Stimulated activated CD4-positive, alpha-beta T cell treated with anti-CD3 and anti-CD28 coated beads, Interleukin-12 subunit alpha, Interleukin-12 subunit beta, amount 100 ng/mL, for 24 hours (primary cell): ENCODE results near the gene DDX56.
A peak's percentile ranks its signal among the peaks of the same experiment; 100 is the strongest.

Experiments used
- DNase-seq, 2 experiments: peaks; one replicate each; pipeline ENCODE4 v3.0.0-alpha.2; 2020; ENCODE audit warnings: low read depth in 2 of 2

The DDX56 gene

DNA sequence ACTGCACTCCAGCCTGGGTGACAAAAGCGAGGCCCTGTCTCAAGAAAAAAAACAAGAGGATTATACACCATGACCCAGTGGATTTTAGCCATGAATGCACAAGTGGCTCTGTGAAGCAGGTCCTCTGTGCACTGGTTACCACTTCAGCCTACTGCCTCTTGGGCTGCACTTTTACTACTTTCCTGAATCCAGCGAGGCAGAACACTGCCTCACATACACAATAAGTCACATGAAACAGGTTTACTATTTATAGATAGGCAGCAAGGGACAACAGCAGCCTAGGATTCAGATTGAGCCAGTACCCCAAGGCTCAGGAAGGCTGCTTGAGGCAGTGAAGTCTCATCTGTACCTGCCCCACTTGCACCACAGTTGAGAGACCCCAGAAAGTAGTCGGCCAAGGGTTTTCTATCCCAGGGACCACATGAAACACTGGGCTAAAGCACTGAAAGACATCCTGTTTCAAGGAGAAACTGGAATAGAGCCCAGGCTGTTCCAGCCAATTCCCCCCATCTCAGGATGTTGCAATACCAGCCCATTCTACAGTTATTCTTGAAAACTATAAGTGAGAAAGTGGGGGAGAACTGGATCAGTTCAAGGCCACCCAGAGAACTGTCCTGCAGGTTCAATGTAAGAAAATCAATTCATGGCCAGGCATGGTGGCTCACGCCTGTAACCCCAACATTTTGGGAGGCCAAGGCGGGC is 22.4 kb upstream of the DDX56 start:
- DNase-seq: no peak

DNA sequence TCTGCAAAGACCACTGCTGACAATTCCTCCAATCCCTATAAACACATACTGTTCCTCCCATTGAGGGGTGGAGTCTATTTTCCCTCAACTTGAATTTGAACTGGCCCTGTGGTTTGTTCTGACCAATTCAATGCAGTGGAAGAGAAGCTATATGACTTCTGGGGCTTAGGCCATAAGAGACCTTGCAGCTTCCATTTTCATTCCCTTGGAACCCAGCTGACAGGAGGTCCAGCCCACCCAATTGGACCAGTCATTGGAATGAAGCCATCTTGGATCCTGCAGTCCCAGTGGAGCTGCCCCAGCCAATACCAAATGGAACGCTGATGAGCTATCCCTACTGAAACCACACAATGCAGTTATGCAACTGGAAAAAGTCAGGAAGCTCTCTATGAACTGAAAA is 17.2 kb upstream of the DDX56 start:
- DNase-seq: no peak

DNA sequence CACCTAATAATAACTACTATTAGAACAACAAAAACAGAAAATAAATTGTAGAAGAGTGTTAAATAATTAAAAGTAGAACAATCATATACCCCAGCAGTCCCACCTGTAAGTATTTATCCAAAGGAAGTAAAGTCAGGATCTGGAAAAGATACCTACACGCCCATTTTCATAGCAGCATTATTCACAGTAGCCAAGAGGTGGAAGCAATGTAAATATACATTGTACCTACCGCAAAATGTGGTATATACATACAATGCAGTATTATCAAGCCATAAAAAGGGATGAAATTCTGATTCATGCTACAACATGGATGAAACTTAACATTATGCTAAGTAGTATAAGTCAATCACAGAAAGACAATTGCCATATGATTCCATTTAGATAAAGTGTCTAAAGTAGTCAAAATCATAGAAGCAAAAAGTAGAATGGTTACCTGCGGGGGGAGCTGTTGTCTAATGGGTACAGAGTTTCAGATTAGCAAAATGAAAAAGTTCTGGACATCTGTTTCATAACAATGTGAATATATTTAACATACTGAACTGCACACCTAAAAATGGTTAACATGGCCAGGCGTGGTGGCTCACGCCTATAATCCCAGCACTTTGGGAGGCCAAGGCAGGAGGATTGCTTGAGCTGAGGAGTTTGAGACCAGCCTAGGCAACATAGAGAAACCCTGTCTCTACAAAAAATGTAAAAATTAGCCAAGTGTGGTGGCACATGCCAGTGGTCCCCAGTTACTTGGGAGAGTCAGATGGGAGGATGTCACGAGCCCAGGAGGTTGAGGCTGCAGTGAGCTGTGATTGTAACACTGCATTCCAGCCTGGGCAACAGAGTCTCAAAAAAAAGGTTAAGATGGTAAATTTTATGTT is 14.4 kb upstream of the DDX56 start:
- no peak for DNase-seq

DNA sequence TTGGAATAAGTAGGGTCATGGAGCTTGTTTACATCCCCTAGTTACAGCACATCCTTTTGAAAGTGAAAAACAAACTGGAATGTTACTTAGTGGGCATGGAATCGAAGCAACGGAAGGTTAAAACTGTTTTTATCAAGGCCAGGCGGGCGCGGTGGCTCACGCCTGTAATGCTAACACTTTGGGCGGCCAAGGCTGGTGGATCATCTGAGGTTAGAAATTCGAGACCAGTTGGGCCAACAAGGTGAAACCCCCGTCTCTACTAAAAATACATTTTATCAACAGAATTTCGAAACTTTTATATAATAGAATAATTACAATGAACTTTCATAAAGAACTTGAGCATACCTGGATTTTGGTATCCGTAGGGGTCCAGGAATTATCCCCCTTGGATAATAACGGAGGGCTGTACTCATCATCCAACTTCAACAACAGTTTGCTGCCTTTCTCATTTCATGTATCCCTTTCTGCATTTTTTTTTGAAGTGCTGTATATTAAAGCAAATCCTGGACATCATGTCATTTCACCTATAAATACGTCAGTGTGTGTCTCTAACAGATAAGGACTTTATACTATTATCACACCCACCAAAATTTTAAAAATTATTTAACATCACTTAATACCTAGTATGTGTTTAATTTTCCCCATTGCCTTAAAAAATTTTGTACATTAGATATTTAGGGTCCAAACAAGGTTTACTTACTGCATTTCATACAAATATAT is 9.6 kb upstream of the DDX56 start:
- no peak for DNase-seq

DNA sequence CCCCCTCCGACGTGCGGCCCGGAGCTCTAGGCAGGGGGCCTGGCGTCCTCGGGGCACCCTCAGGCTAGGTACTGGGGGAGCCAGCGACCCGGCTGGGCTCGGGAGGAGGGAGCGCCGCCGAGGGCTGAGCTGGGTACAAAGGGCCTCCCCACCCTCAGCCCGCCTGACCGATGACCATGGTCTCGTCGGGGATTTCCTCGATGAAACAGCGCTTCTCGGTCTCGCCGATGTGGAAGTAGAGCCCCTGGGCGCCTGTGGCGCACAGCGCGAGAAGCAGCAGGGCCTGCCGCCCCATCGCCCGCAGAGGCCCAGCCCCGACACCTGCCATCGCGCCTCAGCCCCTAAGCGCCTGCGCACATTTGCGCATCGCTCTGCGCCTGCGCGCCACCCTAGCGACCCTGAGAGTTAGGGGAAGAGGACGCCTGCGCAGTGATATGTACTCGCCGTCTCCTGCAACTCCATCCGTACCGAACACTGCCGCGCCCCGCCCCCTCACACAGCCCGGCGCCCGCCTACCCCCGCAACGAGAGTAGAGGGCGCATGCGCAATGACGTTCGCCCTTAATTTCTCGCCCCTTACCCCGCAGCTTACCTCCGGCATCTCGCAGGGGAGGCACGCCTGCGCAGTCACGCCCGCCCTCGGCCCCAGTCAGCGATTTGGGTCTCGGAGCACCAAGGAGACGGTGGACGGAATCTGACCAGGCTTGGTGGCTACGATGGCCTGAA is 8.3 kb upstream of the DDX56 start, which contains the start of gene TMED4:
Gene TMED4, minus strand, starts transcription at position 353 of the 725 bp plus-strand sequence. Its CDS starts 25 bp downstream, at position 328.
- peak; percentile 100 for DNase-seq

DNA sequence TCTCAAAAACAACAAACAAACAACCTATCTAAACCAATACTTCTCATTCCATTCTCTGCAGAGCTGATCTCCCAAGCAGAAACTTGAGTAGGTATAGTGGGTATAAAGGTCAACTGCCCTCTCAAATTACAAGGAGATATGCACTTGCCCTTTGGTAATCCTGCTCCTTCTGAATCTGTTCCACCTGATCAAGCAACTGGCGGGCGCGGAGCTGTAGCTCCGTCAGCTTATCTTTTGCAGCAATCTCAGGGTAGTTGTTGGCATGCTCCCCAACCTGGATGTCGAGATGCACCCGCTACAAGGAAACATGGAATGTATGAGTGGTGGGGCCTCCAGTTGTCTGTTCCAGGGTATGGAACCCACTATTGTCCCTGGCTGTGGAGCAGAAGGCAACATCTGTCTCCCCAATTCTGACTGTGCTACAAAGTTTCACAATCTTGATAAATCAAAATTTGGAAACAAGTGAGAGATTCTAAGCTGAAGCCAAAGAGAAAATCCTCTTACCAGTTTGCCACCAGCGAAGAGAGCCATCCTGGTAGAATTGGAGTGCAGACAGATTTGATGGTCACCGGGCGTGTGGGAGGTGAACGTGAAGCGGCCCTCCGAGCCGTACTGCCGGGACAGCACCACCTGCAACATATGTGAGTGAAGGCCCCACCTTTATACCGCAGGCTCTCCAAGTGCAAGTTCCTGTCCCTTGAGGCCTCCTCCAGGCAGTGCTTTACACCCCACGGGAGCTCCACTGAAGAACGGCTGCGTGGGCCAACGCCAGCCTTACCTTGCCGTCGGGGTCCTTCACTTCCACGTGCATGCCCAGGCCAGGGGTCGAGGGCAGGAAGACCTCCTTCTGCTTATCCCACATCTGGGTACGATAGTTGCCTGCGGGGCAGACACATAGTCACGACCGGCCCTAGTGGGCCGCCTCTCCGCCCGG is 7.5 kb upstream of the DDX56 start:
- DNase-seq: peak in 1 of 2 experiments; percentile 22

DNA sequence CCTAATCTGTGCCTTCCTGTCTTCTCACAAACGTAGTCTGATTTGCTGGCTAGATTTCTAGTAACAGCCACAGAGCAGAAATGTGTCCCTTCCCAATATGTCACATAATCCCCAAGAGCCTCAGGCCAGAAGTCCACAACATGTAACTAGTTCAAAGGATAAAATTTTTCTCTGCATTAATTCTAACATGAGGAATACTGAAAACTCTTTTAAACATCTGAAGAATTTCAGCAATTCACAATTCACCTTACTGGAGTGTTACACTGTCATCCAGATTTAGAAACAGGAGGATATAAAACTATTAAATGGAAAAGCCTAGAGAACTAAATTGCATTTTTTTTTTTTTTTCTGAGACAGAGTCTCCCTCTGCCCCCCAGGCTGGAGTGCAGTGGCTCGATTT is 2.5 kb upstream of the DDX56 start:
- no peak for DNase-seq

DNA sequence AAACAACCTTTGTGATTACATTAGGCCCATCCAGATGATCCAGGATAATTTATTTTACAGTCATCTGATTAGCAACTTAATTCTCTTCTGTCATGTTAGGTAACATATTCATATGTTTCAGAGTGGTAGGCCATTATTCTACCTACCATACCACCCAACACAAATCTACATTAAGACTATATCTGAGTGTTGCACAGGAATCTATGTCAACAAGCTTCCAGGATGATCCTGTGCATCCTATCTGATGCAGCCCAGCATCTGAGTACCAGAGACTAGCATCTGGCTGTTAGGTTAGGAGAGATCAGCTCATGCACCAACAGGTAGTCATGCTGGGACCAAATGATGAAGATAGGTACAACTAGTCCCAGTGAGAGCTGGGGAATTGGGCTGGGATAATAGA is 1.3 kb upstream of the DDX56 start:
- no peak for DNase-seq

DNA sequence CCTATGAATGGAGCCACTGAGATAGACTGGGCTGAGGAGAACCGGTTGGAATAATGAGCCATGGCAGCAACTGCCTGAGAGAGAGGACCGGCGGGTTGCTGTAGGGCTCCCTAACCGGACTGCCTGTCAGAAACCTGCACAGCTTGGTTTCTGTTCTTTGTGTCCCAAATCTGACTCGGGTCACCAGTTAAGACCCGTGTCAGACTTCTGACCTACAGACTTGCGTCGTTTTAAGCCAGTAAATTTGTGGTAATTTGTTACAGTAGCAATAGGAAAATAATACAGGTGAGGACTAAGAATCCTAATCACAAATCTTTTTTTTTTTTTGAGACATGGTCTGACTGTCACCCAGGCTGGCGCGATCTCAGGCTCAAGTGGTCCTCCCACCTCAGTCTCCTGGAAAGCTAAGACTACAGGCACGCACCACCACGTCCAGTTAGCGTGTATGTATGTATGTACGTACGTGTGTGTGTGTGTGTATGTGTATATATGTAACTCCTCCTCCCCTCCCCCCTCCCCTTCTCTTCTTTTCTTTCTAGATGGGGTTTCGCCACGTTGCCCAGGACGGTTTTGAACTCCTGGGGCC is 672 bp upstream of the DDX56 start:
- DNase-seq: no peak

DNA sequence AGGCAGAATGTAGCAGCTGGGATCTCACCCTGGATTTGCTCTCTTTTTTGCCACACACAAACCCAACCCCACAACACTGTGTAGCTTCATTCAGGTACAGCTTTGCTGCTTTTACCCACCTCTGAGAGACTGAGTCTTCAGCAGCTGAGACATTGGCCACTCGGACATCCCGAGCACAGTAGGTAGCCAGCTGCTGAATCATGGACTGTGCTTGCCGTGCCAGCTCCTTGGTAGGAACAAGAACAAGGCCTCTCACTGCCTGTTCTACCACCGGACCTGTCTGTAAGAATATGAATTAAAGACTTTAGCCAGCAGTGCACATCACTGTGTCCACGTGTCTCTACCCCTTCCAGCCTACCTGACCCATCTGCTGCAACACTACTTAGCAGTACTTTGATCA is 937 bp downstream of the DDX56 start:
- DNase-seq: no peak

DNA sequence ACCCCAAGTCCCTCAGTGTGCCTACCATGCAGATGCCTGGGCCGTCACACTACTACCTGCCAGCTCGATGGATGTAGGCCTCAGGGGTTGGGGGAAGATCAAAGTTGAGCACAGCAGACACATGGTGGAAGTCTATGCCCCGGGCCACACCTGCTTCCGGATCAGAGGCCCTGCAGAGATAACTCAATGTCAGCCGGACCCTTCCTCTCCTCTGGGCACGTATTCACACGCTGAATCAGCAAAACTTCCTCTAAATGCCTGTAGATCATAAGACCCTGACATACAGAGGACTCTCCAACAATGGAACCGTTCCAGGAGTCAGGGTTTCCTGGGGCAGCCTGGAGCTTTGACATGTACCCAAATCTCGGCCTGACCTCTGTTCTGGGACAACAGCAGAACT is 3.7 kb downstream of the DDX56 start:
- no peak for DNase-seq

DNA sequence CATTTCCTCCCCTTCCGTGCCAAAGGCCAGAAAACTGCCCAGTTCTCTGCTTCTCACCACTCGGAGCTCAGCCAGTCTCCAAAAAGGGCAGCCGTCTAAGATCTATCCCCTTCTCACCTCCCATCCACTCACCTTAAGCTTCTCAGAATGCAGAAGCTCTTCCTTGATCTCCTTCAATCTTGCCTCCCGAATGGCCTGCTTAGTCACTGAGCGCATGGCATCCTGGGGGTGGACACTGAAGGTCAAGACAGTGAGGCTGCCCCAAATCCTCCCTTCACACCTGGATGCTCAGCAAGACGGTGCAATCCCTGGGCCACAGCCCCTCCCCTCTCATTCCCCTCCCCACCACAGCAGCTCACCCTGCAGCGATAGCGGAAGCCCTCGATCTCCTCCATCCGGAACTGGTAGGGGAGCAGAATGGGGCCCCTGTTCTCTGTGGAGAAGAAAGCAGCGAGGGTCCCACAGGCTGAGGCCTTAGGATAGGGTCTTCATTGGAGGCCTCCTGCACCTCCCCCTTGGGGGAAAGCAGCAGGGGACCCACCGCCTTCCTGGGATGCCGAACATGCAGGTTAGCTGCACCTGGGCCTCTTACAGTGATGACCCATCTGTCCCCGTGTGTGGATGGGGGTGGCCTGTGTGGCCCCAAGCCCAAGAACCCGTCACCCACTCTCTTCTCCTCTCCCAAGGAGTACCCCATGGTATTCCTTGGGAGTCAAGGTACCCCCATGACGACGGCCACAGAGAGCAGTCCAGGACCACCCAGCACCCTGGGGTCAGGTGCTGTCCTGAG is 4.7 kb downstream of the DDX56 start:
- DNase-seq: no peak

DNA sequence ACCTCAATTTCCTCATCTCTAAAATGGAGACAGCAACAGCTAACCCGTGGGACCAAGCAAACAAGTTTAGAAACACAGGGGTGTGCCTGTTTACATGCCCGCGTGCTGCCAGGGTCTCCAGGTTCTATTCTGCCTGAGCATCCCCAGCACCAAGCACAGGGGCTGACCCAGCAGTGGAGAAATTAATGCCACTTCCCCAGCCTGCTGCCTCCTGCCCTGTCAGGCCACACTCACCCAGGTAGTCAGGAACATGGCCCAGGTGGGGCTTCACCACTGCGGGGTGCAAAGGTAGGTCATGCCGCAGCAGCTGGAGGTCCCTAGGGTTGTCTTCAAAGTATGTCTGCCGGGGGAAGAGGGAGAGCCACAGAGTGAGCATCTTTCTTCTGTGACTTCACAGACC is 5.8 kb downstream of the DDX56 start:
- no peak for DNase-seq

DNA sequence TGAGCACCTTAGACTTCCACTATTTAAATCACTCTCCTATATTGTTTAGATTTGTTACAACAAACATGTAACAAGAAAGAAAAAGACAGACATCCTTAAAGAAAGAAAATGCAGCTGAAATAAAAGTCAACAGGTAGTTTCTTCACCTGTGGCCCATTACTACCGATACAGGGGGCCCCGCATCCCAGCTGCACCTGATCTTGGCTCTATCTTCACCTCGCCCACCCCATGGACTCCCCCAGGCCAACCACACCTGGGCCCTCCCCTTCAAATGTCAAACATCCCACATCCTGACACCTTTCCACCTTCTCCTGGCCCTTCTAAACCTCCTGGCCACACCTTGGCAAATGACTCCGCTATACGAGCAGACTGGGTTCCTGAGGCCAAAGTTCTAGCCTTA is 7.0 kb downstream of the DDX56 start:
- DNase-seq: no peak

DNA sequence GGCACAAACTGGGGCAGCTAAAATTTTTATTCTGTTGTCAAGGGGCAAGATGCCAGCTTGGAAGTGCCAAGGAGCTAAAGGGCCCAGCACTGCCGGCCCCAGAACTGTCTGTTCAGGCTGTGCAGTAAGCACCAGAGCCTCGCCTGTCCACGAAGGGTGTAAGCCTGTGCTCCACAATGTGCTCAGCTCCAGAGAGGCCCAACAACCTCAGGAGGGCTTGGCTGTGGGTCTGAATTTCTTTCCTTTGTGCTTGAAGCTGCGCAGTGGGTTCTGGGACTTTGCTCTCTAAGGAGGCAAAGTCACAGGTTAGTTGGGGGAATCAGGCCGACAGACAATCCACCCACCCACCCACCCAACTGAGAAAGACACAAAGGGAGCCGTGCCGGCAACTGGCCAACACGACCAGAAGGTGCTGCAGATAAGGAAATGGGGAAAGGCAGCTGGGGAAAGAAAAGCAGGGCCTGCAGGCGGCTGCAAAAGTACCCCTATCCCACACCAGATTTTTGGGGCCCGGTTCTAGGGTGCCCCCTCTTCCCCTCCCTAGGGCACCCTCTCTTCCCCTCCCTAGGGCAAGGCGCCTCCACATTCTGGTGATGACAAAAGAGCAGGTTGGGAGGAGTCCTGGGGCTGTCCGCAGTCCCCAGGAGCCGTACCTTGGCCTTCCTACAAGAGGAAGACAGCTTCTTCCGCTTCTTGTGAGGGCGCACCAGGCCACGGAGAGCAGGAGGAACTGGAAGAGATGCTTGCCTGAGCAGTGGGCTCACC is 7.7 kb downstream of the DDX56 start:
- DNase-seq: no peak

DNA sequence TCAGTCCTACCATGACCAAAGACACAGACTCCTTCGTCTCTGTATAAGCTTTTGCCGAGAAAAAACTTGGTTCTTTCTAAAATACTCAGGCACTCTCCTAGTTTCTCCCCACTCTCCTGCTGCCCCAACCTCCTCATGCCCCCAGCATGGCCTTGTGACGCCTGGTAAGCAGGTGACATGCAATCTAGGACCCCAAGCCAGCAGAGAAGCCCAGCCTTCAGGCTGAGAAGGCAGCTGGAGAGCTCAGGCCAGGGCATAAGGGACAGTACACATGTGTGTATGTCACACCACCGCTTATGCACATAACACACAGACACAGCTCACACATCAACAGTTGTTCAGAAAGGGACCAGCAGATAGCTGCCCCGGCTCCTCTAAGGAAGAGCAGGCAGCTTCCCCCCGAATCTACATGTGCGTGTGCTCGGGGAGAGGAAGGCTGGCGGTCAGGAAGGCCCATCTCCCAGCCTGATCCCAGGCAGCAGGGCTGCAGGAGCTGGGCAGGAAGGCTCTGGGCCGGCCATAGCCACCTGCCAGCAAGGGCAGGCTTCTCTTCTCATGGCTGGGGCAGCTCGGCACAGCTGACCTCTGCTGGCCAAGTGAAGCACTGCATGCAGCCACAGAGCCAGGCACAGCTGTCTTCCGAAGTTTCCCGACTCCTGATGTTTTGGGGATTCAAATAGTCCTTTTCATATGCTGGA is 8.5 kb downstream of the DDX56 start:
- DNase-seq: peak; percentile 43 to 55

DNA sequence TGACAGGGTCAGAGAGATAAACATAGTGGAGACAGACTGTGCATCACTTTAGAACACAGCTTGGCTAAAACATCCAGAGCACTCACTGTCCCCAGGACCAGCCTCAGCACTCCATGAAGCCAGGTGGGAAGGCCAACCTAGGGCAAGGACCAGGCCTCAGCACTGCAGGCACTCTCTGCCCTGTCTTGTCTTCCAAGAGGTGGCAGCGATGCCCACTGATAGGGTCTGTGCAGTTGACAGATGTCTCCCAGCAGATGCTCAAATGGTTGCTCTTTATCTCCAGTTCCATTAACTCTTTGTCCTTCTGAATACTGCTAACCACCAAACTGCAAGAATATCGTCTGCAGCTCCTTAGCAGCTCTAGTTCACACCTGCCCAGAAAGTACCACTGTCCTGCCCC is 9.1 kb downstream of the DDX56 start:
- no peak for DNase-seq

DNA sequence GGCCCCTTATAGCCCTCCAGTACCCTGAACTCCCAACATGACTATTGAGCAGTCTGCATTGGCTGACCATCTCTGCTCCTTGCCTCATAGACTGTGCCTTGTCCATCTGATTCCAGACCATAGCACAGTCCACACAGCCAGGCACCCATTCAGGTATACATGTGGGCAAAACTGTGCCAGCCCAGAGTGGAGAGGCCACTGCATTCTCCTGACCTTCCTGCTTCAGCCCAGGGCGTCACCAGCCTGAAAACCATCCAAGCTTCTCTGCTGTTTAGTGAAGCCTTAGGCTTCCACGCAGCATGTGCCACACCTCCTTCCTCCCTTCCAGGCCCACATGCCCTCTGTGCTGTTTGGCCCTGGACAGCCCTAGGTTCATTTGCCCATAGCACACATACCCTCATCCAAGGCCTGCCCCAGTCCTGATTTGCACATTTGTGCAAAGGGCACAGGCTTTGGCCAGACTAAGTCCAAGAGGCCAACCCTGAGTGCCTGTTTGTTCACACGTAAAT is 10.5 kb downstream of the DDX56 start:
- DNase-seq: no peak
